ENCODE data around the gene GTSE1.

Gene GTSE1

DNA sequence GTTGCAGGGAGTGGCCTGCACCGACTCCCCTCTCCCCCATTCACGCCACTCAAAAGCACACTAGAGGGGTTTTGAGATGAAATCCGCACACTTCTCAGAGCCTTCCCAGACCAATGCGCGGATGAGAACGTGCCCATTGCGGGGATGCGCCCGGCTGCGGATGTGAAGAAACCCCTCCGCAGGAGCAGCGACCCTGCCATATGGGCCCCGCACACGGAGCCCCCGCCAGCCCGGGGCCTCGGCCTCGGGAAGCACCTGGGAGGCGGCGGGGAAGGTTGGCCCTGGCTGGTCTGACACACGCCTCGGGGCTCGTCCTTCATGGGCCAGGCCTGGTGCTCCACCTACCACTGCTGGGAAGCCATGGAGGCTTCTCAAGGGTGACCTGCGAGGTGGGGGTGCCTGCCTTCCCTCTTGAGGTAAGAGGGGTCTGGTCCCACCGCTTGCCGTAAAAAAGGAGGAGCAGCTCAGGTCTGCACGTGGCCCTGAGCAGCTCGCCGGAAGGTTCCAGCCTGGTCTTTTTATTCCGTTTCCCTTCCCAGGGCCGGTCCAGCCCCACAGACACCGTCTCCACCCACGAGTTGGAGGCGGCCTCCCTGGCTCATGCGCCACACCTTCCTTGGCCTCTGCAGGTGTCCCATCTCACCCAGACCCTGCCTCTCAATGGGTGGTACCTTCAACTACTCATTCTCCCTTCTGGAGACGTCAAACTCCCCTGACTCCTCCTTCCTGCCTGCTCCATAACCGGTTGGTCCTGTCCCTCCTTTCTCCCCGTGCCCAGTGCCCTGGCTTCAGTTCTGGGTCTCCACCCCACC lies 78.2 kb downstream of the GTSE1 start:
- H2BK120ac ChIP-seq (ENCODE audit: low read depth, low read length) = no peak overlapping the region
- DNase-seq = no peak
- H3K27ac ChIP-seq (ENCODE audit: low read depth, low read length) = no peak overlapping the region
- H2BK15ac ChIP-seq (replicated peaks; ENCODE audit: low read depth) = no peak overlapping the region
- no peak overlapping the region for H4K5ac ChIP-seq (ENCODE audit: low read length)
- no peak overlapping the region for H3K23ac ChIP-seq (ENCODE audit: low read length)
- H3K36me3 ChIP-seq (ENCODE audit: control insufficient read depth, insufficient read depth, low read length) = no peaks in the 10 kb centered on the region
- H3K27me3 ChIP-seq (ENCODE audit: insufficient read depth, low read length, poor library complexity) = no peaks in the 10 kb centered on the region
- no peaks in the 10 kb centered on the region for H3K79me1 ChIP-seq (ENCODE audit: low read length)
- H3K79me2 ChIP-seq (ENCODE audit: control insufficient read depth, insufficient read depth, low read length) = no peaks in the 10 kb centered on the region
- H3K4me1 ChIP-seq (ENCODE audit: control insufficient read depth, low read depth, low read length) = peaks cover 2% of the 10 kb centered on the region
- H3K56ac ChIP-seq (ENCODE audit: low read length) = no peak overlapping the region
- WGBS (ENCODE audit: extremely low coverage, insufficient coverage, low lambda C conversion rate) = no CpG with 5 or more reads among the region's 38 CpGs
- H3K4me2 ChIP-seq (ENCODE audit: low read length) = no peak overlapping the region
- H3K4ac ChIP-seq (ENCODE audit: low read depth, low read length) = no peak overlapping the region
- H2AK5ac ChIP-seq (ENCODE audit: low read length) = no peak overlapping the region
- H2BK5ac ChIP-seq (ENCODE audit: low read length) = no peak overlapping the region
- H3K9ac ChIP-seq (ENCODE audit: low read length) = no peak overlapping the region
- no peak overlapping the region for H4K8ac ChIP-seq (ENCODE audit: low read depth, low read length)
- no peak overlapping the region for H3K4me3 ChIP-seq (ENCODE audit: low read length)
- no peak overlapping the region for H3K18ac ChIP-seq (ENCODE audit: low read length)

DNA sequence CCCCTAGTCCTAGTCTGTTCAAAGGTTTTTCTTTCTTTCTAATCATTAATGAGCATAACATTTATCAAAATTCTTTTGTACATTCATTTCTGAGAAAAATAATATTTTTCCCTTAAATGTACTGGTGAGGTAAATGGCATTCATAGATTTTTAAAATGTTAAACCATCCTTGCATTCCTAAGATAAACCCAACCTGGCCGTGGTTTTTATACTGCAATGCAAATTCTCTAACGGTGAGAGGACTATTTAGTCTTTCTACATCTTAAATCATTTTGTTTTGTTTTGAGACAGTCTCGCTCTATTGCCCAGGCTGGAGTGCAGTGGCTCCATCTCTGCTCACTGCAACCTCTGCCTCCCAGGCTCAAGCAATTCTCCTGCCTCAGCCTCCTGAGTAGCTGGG lies 79.4 kb downstream of the GTSE1 start:
- Histone ChIP-seq H4K8ac (ENCODE audit: low read depth, low read length) (no peak overlapping the region), H2BK120ac (ENCODE audit: low read depth, low read length) (no peak overlapping the region), H3K79me1 (ENCODE audit: low read length) (no peaks in the 10 kb centered on the region), H3K18ac (ENCODE audit: low read length) (no peak overlapping the region), H3K4me2 (ENCODE audit: low read length) (no peak overlapping the region), H3K23ac (ENCODE audit: low read length) (no peak overlapping the region), H3K4ac (ENCODE audit: low read depth, low read length) (no peak overlapping the region), H3K4me1 (ENCODE audit: control insufficient read depth, low read depth, low read length) (peaks cover 2% of the 10 kb centered on the region), H2AK5ac (ENCODE audit: low read length) (no peak overlapping the region), H3K9ac (ENCODE audit: low read length) (no peak overlapping the region), H3K27me3 (ENCODE audit: insufficient read depth, low read length, poor library complexity) (no peaks in the 10 kb centered on the region), H4K5ac (ENCODE audit: low read length) (no peak overlapping the region), H3K56ac (ENCODE audit: low read length) (no peak overlapping the region), H3K79me2 (ENCODE audit: control insufficient read depth, insufficient read depth, low read length) (no peaks in the 10 kb centered on the region), H3K27ac (ENCODE audit: low read depth, low read length) (no peak overlapping the region), H3K36me3 (ENCODE audit: control insufficient read depth, insufficient read depth, low read length) (no peaks in the 10 kb centered on the region), H2BK15ac (replicated peaks; ENCODE audit: low read depth) (no peak overlapping the region), H2BK5ac (ENCODE audit: low read length) (no peak overlapping the region), H3K4me3 (ENCODE audit: low read length) (no peak overlapping the region)
- WGBS (ENCODE audit: extremely low coverage, insufficient coverage, low lambda C conversion rate) = no CpG with 5 or more reads among the region's 3 CpGs
- no peak for DNase-seq

DNA sequence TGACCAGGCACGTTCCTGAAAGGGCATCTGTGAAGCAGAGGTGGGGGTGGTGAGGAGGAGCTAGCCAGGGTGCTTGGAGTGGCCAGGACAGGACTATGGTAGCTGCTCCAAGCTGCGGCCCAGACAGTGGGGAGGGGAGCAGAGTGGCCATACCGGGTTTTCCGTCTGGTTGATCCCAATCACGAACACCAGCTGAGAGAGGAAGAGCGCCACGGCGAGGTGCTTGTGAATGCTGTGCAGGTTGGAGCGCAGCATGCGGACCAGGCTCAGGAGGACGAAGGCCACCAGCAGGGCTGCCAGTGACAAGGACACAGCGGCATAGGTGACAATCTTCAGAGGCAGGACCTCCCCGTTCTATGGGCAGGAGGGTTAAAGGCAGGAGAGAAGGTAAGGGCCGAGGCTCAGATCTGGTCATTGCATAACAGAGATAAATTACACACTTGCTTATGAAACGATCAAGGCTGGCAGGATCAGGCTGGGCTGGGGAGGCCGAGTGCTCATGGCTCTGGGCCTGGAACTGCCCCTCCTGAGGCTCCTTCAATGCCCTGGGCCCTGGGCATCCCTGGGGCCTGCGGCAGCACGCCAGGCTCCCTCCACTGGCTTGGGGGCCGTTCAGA lies 80.3 kb downstream of the GTSE1 start:
- no CpG with 5 or more reads among the region's 19 CpGs for WGBS (ENCODE audit: extremely low coverage, insufficient coverage, low lambda C conversion rate)
- Histone ChIP-seq H2AK5ac (ENCODE audit: low read length) (no peak overlapping the region), H3K27me3 (ENCODE audit: insufficient read depth, low read length, poor library complexity) (no peaks in the 10 kb centered on the region), H3K4me2 (ENCODE audit: low read length) (no peak overlapping the region), H2BK5ac (ENCODE audit: low read length) (no peak overlapping the region), H3K27ac (ENCODE audit: low read depth, low read length) (no peak overlapping the region), H3K9ac (ENCODE audit: low read length) (no peak overlapping the region), H2BK15ac (replicated peaks; ENCODE audit: low read depth) (no peak overlapping the region), H3K23ac (ENCODE audit: low read length) (peak overlapping the region; percentile 85), H3K4me1 (ENCODE audit: control insufficient read depth, low read depth, low read length) (peaks cover 2% of the 10 kb centered on the region), H4K5ac (ENCODE audit: low read length) (no peak overlapping the region), H3K79me1 (ENCODE audit: low read length) (no peaks in the 10 kb centered on the region), H3K79me2 (ENCODE audit: control insufficient read depth, insufficient read depth, low read length) (no peaks in the 10 kb centered on the region), H2BK120ac (ENCODE audit: low read depth, low read length) (no peak overlapping the region), H3K4ac (ENCODE audit: low read depth, low read length) (no peak overlapping the region), H3K36me3 (ENCODE audit: control insufficient read depth, insufficient read depth, low read length) (no peaks in the 10 kb centered on the region), H3K56ac (ENCODE audit: low read length) (peak overlapping the region; percentile 5), H4K8ac (ENCODE audit: low read depth, low read length) (no peak overlapping the region), H3K18ac (ENCODE audit: low read length) (peak overlapping the region; percentile 40), H3K4me3 (ENCODE audit: low read length) (no peak overlapping the region)
- no peak for DNase-seq

DNA sequence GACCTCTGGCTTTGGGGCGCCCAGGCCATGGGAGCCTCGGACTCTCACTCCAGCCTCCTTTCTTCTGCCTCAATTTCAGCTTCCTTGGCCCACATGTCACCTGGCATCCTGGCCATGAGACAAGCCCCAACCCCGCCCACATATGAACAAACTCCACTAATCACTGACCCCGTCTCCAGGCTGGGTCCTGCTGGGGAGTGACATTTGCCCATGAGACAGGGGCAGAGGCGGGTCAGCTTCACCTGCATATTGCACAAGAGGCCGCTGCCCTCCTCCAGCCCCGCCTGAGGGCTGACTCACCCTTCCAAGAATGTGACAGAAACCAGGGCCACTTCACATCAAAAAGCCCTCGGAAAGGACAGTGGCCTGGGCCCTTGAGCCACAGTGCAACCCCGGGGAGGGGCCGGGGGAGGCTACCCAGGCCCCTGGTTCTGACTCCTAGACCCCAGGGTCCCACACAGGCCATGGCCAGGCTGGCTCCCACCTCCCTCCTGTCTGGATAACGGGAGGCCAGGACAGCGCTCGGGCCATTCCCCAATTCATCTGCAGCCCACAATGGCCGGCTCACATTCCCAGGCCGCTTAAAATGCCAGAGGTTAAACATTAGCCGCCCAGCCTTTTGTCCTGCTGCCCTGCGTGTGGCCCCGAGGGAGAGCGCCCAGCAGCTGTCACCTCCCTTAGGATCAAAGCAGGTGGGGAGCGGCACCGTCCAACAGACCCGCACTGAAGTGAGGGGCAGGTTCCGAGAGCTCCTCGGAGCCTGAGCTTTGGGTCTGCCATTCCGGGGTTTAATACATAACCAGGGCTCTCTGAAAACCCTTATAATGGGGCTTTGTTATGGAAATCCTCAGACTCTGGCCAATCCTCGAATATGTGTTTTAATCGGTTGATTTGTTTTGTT lies 81.1 kb downstream of the GTSE1 start:
- H3K79me1 ChIP-seq (ENCODE audit: low read length) = no peaks in the 10 kb centered on the region
- no peak overlapping the region for H3K9ac ChIP-seq (ENCODE audit: low read length)
- peak overlapping the region; percentile 71 for H3K56ac ChIP-seq (ENCODE audit: low read length)
- H3K27ac ChIP-seq (ENCODE audit: low read depth, low read length) = peak overlapping the region; percentile 42
- H4K8ac ChIP-seq (ENCODE audit: low read depth, low read length) = no peak overlapping the region
- H3K18ac ChIP-seq (ENCODE audit: low read length) = peak overlapping the region; percentile 40
- H3K4me1 ChIP-seq (ENCODE audit: control insufficient read depth, low read depth, low read length) = peaks cover 2% of the 10 kb centered on the region
- no peak overlapping the region for H3K4me2 ChIP-seq (ENCODE audit: low read length)
- no peaks in the 10 kb centered on the region for H3K79me2 ChIP-seq (ENCODE audit: control insufficient read depth, insufficient read depth, low read length)
- H2AK5ac ChIP-seq (ENCODE audit: low read length) = no peak overlapping the region
- H3K36me3 ChIP-seq (ENCODE audit: control insufficient read depth, insufficient read depth, low read length) = no peaks in the 10 kb centered on the region
- WGBS (ENCODE audit: extremely low coverage, insufficient coverage, low lambda C conversion rate) = no CpG with 5 or more reads among the region's 27 CpGs
- peak overlapping the region; percentile 85 for H3K23ac ChIP-seq (ENCODE audit: low read length)
- no peak overlapping the region for H2BK15ac ChIP-seq (replicated peaks; ENCODE audit: low read depth)
- DNase-seq = peak; percentile 92
- H2BK5ac ChIP-seq (ENCODE audit: low read length) = no peak overlapping the region
- H4K5ac ChIP-seq (ENCODE audit: low read length) = no peak overlapping the region
- no peak overlapping the region for H3K4ac ChIP-seq (ENCODE audit: low read depth, low read length)
- H2BK120ac ChIP-seq (ENCODE audit: low read depth, low read length) = no peak overlapping the region
- no peaks in the 10 kb centered on the region for H3K27me3 ChIP-seq (ENCODE audit: insufficient read depth, low read length, poor library complexity)
- H3K4me3 ChIP-seq (ENCODE audit: low read length) = no peak overlapping the region

DNA sequence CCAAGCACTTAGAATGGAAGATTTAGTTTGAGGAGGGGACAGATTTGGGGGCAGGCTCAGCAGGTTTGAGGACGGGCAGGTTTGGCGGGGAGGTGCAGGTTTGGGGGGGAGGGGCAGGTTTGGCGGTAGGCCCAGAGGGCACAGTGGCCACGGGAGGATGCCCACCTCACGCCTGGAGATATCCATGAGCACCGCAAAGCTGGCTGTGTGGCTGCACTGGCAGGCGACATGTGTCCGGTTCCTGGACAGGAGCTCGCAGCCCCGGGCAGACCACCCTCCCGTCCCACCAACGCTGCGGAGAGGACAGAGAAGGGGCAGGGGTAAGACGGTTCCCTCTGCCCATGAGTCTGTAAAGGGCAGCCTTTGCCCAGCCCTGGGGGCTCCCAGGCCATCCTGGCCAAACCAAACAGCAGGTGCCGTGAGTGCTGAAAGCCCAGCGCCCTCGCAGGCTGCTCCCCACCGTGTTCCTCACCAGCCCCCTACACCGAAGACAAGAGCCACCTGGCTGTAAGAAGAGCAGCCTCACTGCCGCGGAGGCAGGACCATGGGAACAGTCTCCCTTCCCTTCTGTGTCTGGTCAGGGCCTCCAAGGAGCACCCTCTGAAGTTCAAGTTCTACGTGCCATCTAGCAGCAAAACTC lies 81.9 kb downstream of the GTSE1 start:
- Histone ChIP-seq H3K23ac (ENCODE audit: low read length) (no peak overlapping the region), H3K4me3 (ENCODE audit: low read length) (no peak overlapping the region), H2BK5ac (ENCODE audit: low read length) (no peak overlapping the region), H3K27me3 (ENCODE audit: insufficient read depth, low read length, poor library complexity) (no peaks in the 10 kb centered on the region), H3K4me2 (ENCODE audit: low read length) (no peak overlapping the region), H3K36me3 (ENCODE audit: control insufficient read depth, insufficient read depth, low read length) (no peaks in the 10 kb centered on the region), H3K56ac (ENCODE audit: low read length) (peak overlapping the region; percentile 42), H3K18ac (ENCODE audit: low read length) (no peak overlapping the region), H2BK120ac (ENCODE audit: low read depth, low read length) (no peak overlapping the region), H4K8ac (ENCODE audit: low read depth, low read length) (no peak overlapping the region), H3K79me1 (ENCODE audit: low read length) (no peaks in the 10 kb centered on the region), H3K79me2 (ENCODE audit: control insufficient read depth, insufficient read depth, low read length) (no peaks in the 10 kb centered on the region), H3K27ac (ENCODE audit: low read depth, low read length) (no peak overlapping the region), H3K9ac (ENCODE audit: low read length) (no peak overlapping the region), H4K5ac (ENCODE audit: low read length) (no peak overlapping the region), H3K4me1 (ENCODE audit: control insufficient read depth, low read depth, low read length) (peaks cover 2% of the 10 kb centered on the region), H2AK5ac (ENCODE audit: low read length) (no peak overlapping the region), H2BK15ac (replicated peaks; ENCODE audit: low read depth) (no peak overlapping the region), H3K4ac (ENCODE audit: low read depth, low read length) (no peak overlapping the region)
- no peak for DNase-seq
- no CpG with 5 or more reads among the region's 22 CpGs for WGBS (ENCODE audit: extremely low coverage, insufficient coverage, low lambda C conversion rate)

All from mesendoderm (in vitro differentiated cells).